Measurements from ENCODE around the gene GULP1. TPM values are rescaled to one million over a fixed set of nuclear protein-coding genes. Genes with fewer than 3 reads are reported as not detected.

GULP1 gene
- polyA plus RNA-seq, 1 donor from 2014 or later, result 10.2 TPM

GRCh38 chr2:188466761-188467160 lies 175.1 kb downstream of the GULP1 start:
- Histone ChIP-seq H3K9me3 (ENCODE audit: low read length) (no peaks in the 10 kb centered on the region), H3K4me3 (ENCODE audit: low read length) (no peak overlapping the region), H3K27ac (ENCODE audit: low read length) (no peak overlapping the region), H4K20me1 (ENCODE audit: insufficient read depth) (no peaks in the 10 kb centered on the region), H2AFZ (ENCODE audit: low read depth, low read length) (no peak overlapping the region), H3K79me2 (replicated peaks; ENCODE audit: insufficient read depth, low read length) (no peaks in the 10 kb centered on the region), H3K9ac (ENCODE audit: low read length) (no peak overlapping the region), H3K4me2 (ENCODE audit: low read length) (no peak overlapping the region), H3K9me2 (ENCODE audit: insufficient read depth, low read length) (no peaks in the 10 kb centered on the region), H3F3A (ENCODE audit: insufficient read depth, low read length, poor library complexity, severe bottlenecking) (no peaks in the 10 kb centered on the region), H3K36me3 (ENCODE audit: insufficient read depth, low read length) (no peaks in the 10 kb centered on the region), H3K27me3 (ENCODE audit: insufficient read depth, low read depth, low read length) (no peaks in the 10 kb centered on the region)
- no peak for TF ChIP-seq EZH2 (IDR thresholded peaks at IDR 0.05; ENCODE audit: borderline replicate concordance, insufficient read depth, low read length, poor library complexity, severe bottlenecking)
- TF ChIP-seq POLR2AphosphoS5 (IDR thresholded peaks at IDR 0.05), result no peak
- TF ChIP-seq REST (IDR thresholded peaks at IDR 0.05; ENCODE audit: borderline replicate concordance), result no peak
- no peak for TF ChIP-seq SMC3 (conservative IDR thresholded peaks at IDR 0.05; ENCODE audit: poor library complexity)
- TF ChIP-seq MXI1 (conservative IDR thresholded peaks at IDR 0.05; ENCODE audit: poor library complexity, severe bottlenecking), result no peak
- no peak for TF ChIP-seq RAD21 (conservative IDR thresholded peaks at IDR 0.05)
- TF ChIP-seq CTCF (IDR thresholded peaks at IDR 0.05; ENCODE audit: poor library complexity, severe bottlenecking), result no peak
- TF ChIP-seq TAF1 (IDR thresholded peaks at IDR 0.05; ENCODE audit: low read depth), result no peak
- TF ChIP-seq EP300 (conservative IDR thresholded peaks at IDR 0.05; ENCODE audit: poor library complexity, severe bottlenecking), result no peak

GRCh38 chr2:188471166-188471565 lies 179.5 kb downstream of the GULP1 start:
- Histone ChIP-seq H3K9me2 (ENCODE audit: insufficient read depth, low read length) (no peaks in the 10 kb centered on the region), H2AFZ (ENCODE audit: low read depth, low read length) (no peak overlapping the region), H3K9me3 (ENCODE audit: low read length) (no peaks in the 10 kb centered on the region), H4K20me1 (ENCODE audit: insufficient read depth) (no peaks in the 10 kb centered on the region), H3K27ac (ENCODE audit: low read length) (no peak overlapping the region), H3K4me2 (ENCODE audit: low read length) (no peak overlapping the region), H3F3A (ENCODE audit: insufficient read depth, low read length, poor library complexity, severe bottlenecking) (no peaks in the 10 kb centered on the region), H3K4me3 (ENCODE audit: low read length) (no peak overlapping the region), H3K27me3 (ENCODE audit: insufficient read depth, low read depth, low read length) (no peaks in the 10 kb centered on the region), H3K79me2 (replicated peaks; ENCODE audit: insufficient read depth, low read length) (no peaks in the 10 kb centered on the region), H3K36me3 (ENCODE audit: insufficient read depth, low read length) (no peaks in the 10 kb centered on the region), H3K9ac (ENCODE audit: low read length) (no peak overlapping the region)
- TF ChIP-seq MXI1 (conservative IDR thresholded peaks at IDR 0.05; ENCODE audit: poor library complexity, severe bottlenecking), result no peak
- TF ChIP-seq REST (IDR thresholded peaks at IDR 0.05; ENCODE audit: borderline replicate concordance), result no peak

Measured in neural cell (in vitro differentiated cells).